Suprapubic skin (tissue), 4 donors: ENCODE results near the gene XXYLT1.

Experiments used
- EP300 ChIP-seq: sonication (generic); formaldehyde crosslinking; IDR thresholded peaks from one replicate; pipeline ENCODE4 v1.6.1; 2017; ENCODE audit warnings: antibody characterized with exemption
- POLR2A ChIP-seq, 2 donors: fragments of 450-650 bp; IDR thresholded peaks; one replicate each; pipeline ENCODE4 v1.6.1; 2017; ENCODE audit warnings: antibody characterized with exemption in 2 of 2, mild to moderate bottlenecking in 2 of 2, moderate library complexity in 2 of 2
- POLR2AphosphoS5 ChIP-seq, 3 donors: sonication (generic); formaldehyde crosslinking; IDR thresholded peaks; one replicate each; pipeline ENCODE4 v1.6.1; 2017; ENCODE audit warnings: antibody characterized with exemption in 3 of 3
- TF ChIP-seq, protein P1 (sequence below), 2 donors: fragments of 200-600 bp in 1 of 2; fragments of 450-650 bp in 1 of 2; sonication (generic) in 1 of 2; IDR thresholded peaks; one replicate each; pipeline ENCODE4 v1.5.1; 2016 to 2019; ENCODE audit warnings: antibody characterized with exemption in 2 of 2, mild to moderate bottlenecking in 1 of 2, moderate library complexity in 1 of 2

DNA sequence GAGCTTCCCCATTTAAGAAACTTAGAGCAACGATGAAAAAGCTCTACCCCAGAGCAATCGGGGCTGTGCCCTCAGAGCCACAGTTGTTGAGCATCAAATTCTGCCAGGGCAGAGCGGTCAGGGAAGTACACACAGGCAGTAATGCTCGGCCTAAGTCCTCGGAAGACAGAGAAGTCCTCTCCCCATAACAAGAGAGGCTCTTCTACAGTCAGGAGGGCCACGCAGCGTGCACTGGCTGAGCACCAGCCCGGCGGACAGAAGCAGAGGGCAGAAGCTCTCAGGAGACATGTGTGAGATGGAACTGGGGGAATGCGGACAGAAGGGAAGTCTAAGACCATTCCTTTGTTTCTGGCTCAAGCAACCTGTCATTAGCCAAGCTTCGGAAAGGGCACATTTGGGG, 95.9 kb downstream of the XXYLT1 start:
- TF ChIP-seq, protein P1, sequence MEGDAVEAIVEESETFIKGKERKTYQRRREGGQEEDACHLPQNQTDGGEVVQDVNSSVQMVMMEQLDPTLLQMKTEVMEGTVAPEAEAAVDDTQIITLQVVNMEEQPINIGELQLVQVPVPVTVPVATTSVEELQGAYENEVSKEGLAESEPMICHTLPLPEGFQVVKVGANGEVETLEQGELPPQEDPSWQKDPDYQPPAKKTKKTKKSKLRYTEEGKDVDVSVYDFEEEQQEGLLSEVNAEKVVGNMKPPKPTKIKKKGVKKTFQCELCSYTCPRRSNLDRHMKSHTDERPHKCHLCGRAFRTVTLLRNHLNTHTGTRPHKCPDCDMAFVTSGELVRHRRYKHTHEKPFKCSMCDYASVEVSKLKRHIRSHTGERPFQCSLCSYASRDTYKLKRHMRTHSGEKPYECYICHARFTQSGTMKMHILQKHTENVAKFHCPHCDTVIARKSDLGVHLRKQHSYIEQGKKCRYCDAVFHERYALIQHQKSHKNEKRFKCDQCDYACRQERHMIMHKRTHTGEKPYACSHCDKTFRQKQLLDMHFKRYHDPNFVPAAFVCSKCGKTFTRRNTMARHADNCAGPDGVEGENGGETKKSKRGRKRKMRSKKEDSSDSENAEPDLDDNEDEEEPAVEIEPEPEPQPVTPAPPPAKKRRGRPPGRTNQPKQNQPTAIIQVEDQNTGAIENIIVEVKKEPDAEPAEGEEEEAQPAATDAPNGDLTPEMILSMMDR (IDR thresholded peaks at IDR 0.05), result no peak
- TF ChIP-seq POLR2AphosphoS5 (IDR thresholded peaks at IDR 0.05) (no peak), POLR2A (IDR thresholded peaks at IDR 0.05) (no peak), EP300 (no peak)
